GM12878 (cell line): ENCODE results near the gene TRAF2.

ENCODE experiments used
- ASH2L ChIP-seq: fragments of 300-600, 200-600 bp; sonication (generic); IDR thresholded peaks from 2 replicates; pipeline ENCODE4 v1.6.1; 2017; ENCODE audit warnings: low read depth, mild to moderate bottlenecking, borderline replicate concordance
- CREB1 ChIP-seq: IDR thresholded peaks from 2 replicates; pipeline ENCODE4 v1.6.1; 2012; ENCODE audit warnings: low read depth, mild to moderate bottlenecking, inconsistent platforms
- MYC ChIP-seq: IDR thresholded peaks from 2 replicates; pipeline ENCODE4 v1.6.1; 2011; ENCODE audit warnings: mild to moderate bottlenecking, low read length, moderate library complexity, inconsistent platforms; ENCODE audit not compliant: insufficient read depth, insufficient replicate concordance, insufficient read length, severe bottlenecking
- PAX8 ChIP-seq: fragments of 450-650 bp; IDR thresholded peaks from 2 replicates; pipeline ENCODE4 v1.6.1; 2017; ENCODE audit warnings: mild to moderate bottlenecking, moderate library complexity
- POLR2AphosphoS5 ChIP-seq: IDR thresholded peaks from 2 replicates; pipeline ENCODE4 v1.6.1; 2011; ENCODE audit warnings: mild to moderate bottlenecking, low read length, inconsistent platforms
- SRF ChIP-seq, 2 experiments: IDR thresholded peaks; 2 replicates each; pipeline ENCODE4 v1.6.1; 2011; ENCODE audit warnings: low read depth in 2 of 2, low read length in 2 of 2, mild to moderate bottlenecking in 1 of 2, moderate library complexity in 1 of 2
- SUZ12 ChIP-seq: fragments of 200-600 bp; sonication (generic); IDR thresholded peaks from one replicate; pipeline ENCODE4 v1.6.1; 2018; ENCODE audit warnings: antibody characterized with exemption, mild to moderate bottlenecking; ENCODE audit not compliant: unreplicated experiment
- TBL1XR1 ChIP-seq: IDR thresholded peaks from 2 replicates; pipeline ENCODE4 v1.6.1; 2012; ENCODE audit warnings: low read depth, low read length, improper control_type of control experiment
- TF ChIP-seq, protein P1 (sequence below), 3 experiments: IDR thresholded peaks in 2 of 3; conservative IDR thresholded peaks in 1 of 3; 2 replicates each; pipeline ENCODE4 v1.5.1; 2011; ENCODE audit warnings: low read depth in 3 of 3, low read length in 3 of 3, mild to moderate bottlenecking in 3 of 3, control low read depth in 2 of 3, moderate library complexity in 2 of 3, inconsistent platforms in 1 of 3, mixed read lengths in 1 of 3; ENCODE audit not compliant: control insufficient read depth in 2 of 3, insufficient read depth in 1 of 3; ENCODE audit errors: extremely low read depth in 1 of 3
- TF ChIP-seq, protein P2 (sequence below): fragments of 450-650 bp; IDR thresholded peaks from 2 replicates; pipeline ENCODE4 v1.6.1; 2017; ENCODE audit warnings: mild to moderate bottlenecking

DNA sequence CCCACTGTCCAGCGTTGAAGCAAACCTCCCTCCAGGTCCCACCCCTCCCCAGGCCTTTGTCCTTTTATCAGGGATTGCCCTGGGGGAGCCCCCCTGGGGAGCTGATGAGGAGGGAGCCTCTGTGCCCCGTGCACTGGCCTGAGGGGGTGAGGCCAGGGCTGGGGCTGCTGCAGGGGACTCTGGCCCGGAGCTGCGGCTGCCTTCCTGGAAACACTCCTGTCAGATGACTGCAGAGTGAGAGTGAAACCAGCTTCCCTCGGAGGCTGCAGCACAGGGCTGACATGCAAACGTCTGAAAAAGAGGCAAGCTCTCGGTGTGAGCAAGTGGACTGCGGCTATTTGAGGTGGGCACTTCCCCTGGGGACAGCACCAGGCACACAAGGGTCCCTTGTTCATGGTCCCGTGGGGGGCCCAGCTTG lies 4.6 kb upstream of the TRAF2 start:
- TF ChIP-seq SRF (IDR thresholded peaks at IDR 0.05; ENCODE audit: low read depth in 2 of 2, low read length in 2 of 2), result no peak
- TF ChIP-seq, protein P1, sequence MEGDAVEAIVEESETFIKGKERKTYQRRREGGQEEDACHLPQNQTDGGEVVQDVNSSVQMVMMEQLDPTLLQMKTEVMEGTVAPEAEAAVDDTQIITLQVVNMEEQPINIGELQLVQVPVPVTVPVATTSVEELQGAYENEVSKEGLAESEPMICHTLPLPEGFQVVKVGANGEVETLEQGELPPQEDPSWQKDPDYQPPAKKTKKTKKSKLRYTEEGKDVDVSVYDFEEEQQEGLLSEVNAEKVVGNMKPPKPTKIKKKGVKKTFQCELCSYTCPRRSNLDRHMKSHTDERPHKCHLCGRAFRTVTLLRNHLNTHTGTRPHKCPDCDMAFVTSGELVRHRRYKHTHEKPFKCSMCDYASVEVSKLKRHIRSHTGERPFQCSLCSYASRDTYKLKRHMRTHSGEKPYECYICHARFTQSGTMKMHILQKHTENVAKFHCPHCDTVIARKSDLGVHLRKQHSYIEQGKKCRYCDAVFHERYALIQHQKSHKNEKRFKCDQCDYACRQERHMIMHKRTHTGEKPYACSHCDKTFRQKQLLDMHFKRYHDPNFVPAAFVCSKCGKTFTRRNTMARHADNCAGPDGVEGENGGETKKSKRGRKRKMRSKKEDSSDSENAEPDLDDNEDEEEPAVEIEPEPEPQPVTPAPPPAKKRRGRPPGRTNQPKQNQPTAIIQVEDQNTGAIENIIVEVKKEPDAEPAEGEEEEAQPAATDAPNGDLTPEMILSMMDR (IDR thresholded peaks at IDR 0.05 in 2 of 3, conservative IDR thresholded peaks at IDR 0.05 in 1 of 3; ENCODE audit: control insufficient read depth in 2 of 3, extremely low read depth in 1 of 3, insufficient read depth in 1 of 3, low read depth in 3 of 3, low read length in 3 of 3), result no peak
- no peak for TF ChIP-seq CREB1
- TF ChIP-seq MYC, result no peak
- TF ChIP-seq PAX8, result no peak
- TF ChIP-seq ASH2L, result no peak
- peak; percentile 16; the same call in 1 of the 2 replicates for TF ChIP-seq POLR2AphosphoS5
- no peak for TF ChIP-seq SUZ12
- no peak for TF ChIP-seq TBL1XR1
- TF ChIP-seq, protein P2, sequence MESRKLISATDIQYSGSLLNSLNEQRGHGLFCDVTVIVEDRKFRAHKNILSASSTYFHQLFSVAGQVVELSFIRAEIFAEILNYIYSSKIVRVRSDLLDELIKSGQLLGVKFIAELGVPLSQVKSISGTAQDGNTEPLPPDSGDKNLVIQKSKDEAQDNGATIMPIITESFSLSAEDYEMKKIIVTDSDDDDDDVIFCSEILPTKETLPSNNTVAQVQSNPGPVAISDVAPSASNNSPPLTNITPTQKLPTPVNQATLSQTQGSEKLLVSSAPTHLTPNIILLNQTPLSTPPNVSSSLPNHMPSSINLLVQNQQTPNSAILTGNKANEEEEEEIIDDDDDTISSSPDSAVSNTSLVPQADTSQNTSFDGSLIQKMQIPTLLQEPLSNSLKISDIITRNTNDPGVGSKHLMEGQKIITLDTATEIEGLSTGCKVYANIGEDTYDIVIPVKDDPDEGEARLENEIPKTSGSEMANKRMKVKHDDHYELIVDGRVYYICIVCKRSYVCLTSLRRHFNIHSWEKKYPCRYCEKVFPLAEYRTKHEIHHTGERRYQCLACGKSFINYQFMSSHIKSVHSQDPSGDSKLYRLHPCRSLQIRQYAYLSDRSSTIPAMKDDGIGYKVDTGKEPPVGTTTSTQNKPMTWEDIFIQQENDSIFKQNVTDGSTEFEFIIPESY, result no peak
